Measurements from ENCODE around the gene ADAMTS7.
"Not testable (repeated sequence)": the region's sequence is repeated elsewhere in the genome, so short reads cannot be mapped to it uniquely, and the experiment has no call there.

DNA sequence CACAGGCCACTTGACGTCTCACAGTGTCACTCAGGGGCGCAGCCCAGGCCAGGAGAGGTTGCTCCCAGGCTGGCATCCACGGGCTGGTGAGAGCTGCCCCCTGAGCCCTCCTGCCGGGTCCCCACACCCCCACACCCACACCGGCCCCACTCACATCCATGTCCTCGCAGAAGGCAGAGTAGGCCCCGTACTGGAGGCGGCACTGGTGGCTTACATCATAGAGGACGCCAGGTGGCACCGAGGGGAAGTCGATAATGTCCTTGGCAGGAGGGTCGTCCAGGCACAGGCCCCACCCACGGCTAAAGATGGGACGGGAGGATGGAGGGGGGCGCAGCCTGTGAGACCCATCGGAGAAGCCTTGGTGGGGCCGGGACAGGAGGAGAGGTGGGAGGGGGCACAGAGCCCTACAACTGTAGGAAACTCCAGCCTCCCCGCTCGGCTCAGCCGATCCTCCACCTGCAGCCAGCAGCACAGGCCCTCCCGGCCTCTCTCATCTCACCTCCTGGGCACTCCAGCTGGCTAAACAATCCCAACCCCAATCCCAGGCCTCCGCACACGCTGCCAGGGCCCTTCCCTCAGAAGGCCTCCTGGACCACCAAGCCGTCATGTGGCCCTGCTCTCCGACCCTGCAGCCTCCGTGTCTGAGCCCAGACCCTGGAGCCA, 33.8 kb downstream of the ADAMTS7 start:
- not testable (repeated sequence) for TF ChIP-seq POLR2A (IDR thresholded peaks at IDR 0.05; ENCODE audit: low read depth, low read length); EZH2 (IDR thresholded peaks at IDR 0.05; ENCODE audit: borderline replicate concordance, low read depth, low read length, severe bottlenecking); MYC (IDR thresholded peaks at IDR 0.05; ENCODE audit: low read depth, low read length)
- TF ChIP-seq, protein P1, sequence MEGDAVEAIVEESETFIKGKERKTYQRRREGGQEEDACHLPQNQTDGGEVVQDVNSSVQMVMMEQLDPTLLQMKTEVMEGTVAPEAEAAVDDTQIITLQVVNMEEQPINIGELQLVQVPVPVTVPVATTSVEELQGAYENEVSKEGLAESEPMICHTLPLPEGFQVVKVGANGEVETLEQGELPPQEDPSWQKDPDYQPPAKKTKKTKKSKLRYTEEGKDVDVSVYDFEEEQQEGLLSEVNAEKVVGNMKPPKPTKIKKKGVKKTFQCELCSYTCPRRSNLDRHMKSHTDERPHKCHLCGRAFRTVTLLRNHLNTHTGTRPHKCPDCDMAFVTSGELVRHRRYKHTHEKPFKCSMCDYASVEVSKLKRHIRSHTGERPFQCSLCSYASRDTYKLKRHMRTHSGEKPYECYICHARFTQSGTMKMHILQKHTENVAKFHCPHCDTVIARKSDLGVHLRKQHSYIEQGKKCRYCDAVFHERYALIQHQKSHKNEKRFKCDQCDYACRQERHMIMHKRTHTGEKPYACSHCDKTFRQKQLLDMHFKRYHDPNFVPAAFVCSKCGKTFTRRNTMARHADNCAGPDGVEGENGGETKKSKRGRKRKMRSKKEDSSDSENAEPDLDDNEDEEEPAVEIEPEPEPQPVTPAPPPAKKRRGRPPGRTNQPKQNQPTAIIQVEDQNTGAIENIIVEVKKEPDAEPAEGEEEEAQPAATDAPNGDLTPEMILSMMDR (IDR thresholded peaks at IDR 0.05; ENCODE audit: extremely low read depth in 1 of 2, insufficient read depth in 1 of 2, low read depth in 1 of 2, low read length in 2 of 2) = not testable (repeated sequence)

All from endothelial cell of umbilical vein (primary cell).